HL-60 (cell line): ENCODE measurements around the gene TNPO3.

Experiments
- CTCF ChIP-seq: IDR thresholded peaks from one replicate; pipeline ENCODE4 v1.5.1; 2011; ENCODE audit warnings: low read length, control low read depth, inconsistent platforms; ENCODE audit not compliant: insufficient read depth
- POLR2AphosphoS5 ChIP-seq: IDR thresholded peaks from 2 replicates; pipeline ENCODE4 v1.6.1; 2012; ENCODE audit warnings: low read depth

DNA sequence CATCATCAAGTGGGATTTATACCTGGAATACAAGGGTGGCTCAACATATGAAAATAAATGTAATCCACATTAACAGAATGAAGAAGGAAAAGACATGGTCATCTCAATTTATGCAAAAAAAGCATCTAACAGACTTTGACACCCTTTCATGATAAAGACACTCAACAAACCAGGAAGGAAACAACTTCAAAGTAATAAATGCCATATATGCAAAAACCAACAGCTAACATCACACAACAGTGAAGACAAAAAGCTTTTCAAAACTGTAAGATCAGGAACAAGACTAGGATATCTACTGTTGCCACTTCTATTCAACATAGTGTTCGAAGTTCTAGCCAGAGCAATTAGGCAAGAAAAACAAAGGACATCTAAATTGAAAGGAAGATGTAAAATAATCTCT lies 22.9 kb downstream of the TNPO3 start:
- TF ChIP-seq POLR2AphosphoS5 (no peak), CTCF (no peak)
